CD4-positive, alpha-beta T cell treated with Interleukin-10 for 1 hour (primary cell): ENCODE results near the gene ZNF775.

ENCODE experiments used
- DNase-seq: peaks from one replicate; pipeline ENCODE4 v3.0.0-alpha.2; 2020

ZNF775 gene

GRCh38 chr7:150444674-150445365, 65.7 kb downstream of the ZNF775 start:
- DNase-seq = no peak

- no peak for DNase-seq
Measured at GRCh38 chr7:150446288-150446938, 67.3 kb downstream of the ZNF775 start.
